ENCODE results near the gene ZNF205. TPM values are rescaled to one million over a fixed set of nuclear protein-coding genes. Genes with fewer than 3 reads are reported as not detected.
A peak's percentile ranks its signal among the peaks of the same experiment; 100 is the strongest.

Gene ZNF205
- total and polyA plus RNA-seq, 9 of the 15 experiments (the other 6 are each of a cell fraction or from before 2014, with no cell fraction given): 2.4 to 11.8 (median 5.1) TPM; not detected in 2

DNA sequence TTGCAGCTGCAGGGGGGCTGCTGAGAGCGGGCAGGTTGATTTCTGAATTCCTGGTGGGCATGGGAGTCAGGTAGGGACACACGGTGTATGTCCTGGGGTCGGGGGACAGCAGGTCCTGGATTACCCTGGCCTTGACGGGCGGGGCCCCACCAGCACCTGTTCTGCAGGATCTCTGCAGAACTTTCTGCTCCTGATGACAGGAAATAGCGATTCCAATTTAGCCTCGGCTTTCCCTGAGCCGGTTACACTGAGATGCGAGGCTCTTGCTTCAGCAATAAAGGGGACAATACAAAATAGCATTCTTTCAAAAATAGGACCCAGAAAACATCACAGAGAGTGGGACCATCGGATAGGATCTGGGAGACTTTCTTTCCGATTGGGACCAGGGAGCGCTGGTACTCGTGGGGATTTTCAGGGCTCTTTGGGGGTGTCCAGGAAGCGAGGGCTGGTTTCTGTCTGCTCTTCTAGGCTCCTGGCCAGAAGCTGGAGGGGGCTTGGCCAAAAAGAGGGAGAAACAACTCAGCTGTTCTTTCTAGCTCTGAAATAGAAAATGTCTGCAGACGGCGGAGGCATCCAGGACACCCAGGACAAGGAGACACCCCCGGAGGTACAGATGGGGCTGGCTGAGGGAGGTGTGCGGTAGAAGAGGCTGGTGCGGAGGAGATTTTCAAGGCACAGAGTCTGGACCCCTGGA, 642 bp downstream of the ZNF205 start:
- peak in 2 of 4 experiments; percentile 31 to 33 for DNase-seq (ENCODE audit: extremely low read depth in 1 of 4, low spot score in 3 of 4)
- H3K4me2 ChIP-seq (ENCODE audit: insufficient read depth, low read length): peak overlapping the region; percentile 91
- H4K20me1 ChIP-seq (replicated peaks; ENCODE audit: control insufficient read depth, insufficient read depth, low read length): no peaks in the 10 kb centered on the region; the same call in 1 of the 2 replicates
- TSS peak; percentile 64 for BruUV-seq (replicated peaks)
- ChIA-PET CTCF (ENCODE audit: low intra/inter-chr PET ratio) (no interaction called here), POLR2A (interaction anchor here (0.6 to 1.6 kb wide), 6 partner anchors 8 to 361 kb away, joined by 3 to 5 read pairs (median 3); no protein-coding TSS in a partner anchor)
- no peaks in the 10 kb centered on the region for H3K9me1 ChIP-seq (ENCODE audit: control insufficient read depth, insufficient read depth, low read length)
- TF ChIP-seq ZC3H11A (IDR thresholded peaks at IDR 0.05; ENCODE audit: low read depth, low read length) (no peak), ZNF253 (CRISPR knock-in tag; conservative IDR thresholded peaks at IDR 0.05) (no peak), ZNF717 (CRISPR knock-in tag; IDR thresholded peaks at IDR 0.05) (no peak), NRF1 (conservative IDR thresholded peaks at IDR 0.05 in 1 of 2, IDR thresholded peaks at IDR 0.05 in 1 of 2) (no peak), TAF7 (tag; IDR thresholded peaks at IDR 0.05) (no peak), TAF1 (IDR thresholded peaks at IDR 0.05; ENCODE audit: control insufficient read depth, extremely low read depth, insufficient read depth, low read length, severe bottlenecking) (no peak), NR2C2 (CRISPR knock-in tag; IDR thresholded peaks at IDR 0.05) (no peak), NR2C2 (tag; IDR thresholded peaks at IDR 0.05) (peak; percentile 11; the same call in 1 of the 2 replicates)
- TF ChIP-seq, protein P1, sequence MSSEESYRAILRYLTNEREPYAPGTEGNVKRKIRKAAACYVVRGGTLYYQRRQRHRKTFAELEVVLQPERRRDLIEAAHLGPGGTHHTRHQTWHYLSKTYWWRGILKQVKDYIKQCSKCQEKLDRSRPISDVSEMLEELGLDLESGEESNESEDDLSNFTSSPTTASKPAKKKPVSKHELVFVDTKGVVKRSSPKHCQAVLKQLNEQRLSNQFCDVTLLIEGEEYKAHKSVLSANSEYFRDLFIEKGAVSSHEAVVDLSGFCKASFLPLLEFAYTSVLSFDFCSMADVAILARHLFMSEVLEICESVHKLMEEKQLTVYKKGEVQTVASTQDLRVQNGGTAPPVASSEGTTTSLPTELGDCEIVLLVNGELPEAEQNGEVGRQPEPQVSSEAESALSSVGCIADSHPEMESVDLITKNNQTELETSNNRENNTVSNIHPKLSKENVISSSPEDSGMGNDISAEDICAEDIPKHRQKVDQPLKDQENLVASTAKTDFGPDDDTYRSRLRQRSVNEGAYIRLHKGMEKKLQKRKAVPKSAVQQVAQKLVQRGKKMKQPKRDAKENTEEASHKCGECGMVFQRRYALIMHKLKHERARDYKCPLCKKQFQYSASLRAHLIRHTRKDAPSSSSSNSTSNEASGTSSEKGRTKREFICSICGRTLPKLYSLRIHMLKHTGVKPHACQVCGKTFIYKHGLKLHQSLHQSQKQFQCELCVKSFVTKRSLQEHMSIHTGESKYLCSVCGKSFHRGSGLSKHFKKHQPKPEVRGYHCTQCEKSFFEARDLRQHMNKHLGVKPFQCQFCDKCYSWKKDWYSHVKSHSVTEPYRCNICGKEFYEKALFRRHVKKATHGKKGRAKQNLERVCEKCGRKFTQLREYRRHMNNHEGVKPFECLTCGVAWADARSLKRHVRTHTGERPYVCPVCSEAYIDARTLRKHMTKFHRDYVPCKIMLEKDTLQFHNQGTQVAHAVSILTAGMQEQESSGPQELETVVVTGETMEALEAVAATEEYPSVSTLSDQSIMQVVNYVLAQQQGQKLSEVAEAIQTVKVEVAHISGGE (CRISPR knock-in tag; IDR thresholded peaks at IDR 0.05): peak in 1 of 3 experiments; percentile 7; a peak in 1 of 6 replicates
- TF ChIP-seq, protein P2, sequence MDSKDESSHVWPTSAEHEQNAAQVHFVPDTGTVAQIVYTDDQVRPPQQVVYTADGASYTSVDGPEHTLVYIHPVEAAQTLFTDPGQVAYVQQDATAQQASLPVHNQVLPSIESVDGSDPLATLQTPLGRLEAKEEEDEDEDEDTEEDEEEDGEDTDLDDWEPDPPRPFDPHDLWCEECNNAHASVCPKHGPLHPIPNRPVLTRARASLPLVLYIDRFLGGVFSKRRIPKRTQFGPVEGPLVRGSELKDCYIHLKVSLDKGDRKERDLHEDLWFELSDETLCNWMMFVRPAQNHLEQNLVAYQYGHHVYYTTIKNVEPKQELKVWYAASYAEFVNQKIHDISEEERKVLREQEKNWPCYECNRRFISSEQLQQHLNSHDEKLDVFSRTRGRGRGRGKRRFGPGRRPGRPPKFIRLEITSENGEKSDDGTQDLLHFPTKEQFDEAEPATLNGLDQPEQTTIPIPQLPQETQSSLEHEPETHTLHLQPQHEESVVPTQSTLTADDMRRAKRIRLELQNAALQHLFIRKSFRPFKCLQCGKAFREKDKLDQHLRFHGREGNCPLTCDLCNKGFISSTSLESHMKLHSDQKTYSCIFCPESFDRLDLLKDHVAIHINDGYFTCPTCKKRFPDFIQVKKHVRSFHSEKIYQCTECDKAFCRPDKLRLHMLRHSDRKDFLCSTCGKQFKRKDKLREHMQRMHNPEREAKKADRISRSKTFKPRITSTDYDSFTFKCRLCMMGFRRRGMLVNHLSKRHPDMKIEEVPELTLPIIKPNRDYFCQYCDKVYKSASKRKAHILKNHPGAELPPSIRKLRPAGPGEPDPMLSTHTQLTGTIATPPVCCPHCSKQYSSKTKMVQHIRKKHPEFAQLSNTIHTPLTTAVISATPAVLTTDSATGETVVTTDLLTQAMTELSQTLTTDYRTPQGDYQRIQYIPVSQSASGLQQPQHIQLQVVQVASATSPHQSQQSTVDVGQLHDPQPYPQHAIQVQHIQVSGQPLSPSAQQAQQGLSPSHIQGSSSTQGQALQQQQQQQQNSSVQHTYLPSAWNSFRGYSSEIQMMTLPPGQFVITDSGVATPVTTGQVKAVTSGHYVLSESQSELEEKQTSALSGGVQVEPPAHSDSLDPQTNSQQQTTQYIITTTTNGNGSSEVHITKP (IDR thresholded peaks at IDR 0.05; ENCODE audit: partially characterized antibody): peak; percentile 94
- in situ Hi-C loops (cut with MboI): no loop called here
- H2AFZ ChIP-seq (ENCODE audit: low read depth, low read length): peak overlapping the region; percentile 88
- H3K9ac ChIP-seq (ENCODE audit: insufficient read depth in 1 of 2, low read depth in 2 of 2, low read length in 2 of 2): peak overlapping the region; percentile 68 to 97
- no peaks in the 10 kb centered on the region for H3K27me3 ChIP-seq (ENCODE audit: control insufficient read depth in 2 of 2, insufficient read depth in 2 of 2, low read length in 2 of 2)
- H3K4me3 ChIP-seq: peak overlapping the region; percentile 87
- H3K4me1 ChIP-seq (replicated peaks in 1 of 2; ENCODE audit: control insufficient read depth in 2 of 2, insufficient read depth in 2 of 2, low read length in 2 of 2): peaks cover 9 to 34% of the 10 kb centered on the region in 2 experiments; a peak in 4 of 5 replicates
- intact Hi-C loops (cut with micrococcal nuclease): no loop called here
- H3K9me3 ChIP-seq (replicated peaks; ENCODE audit: control insufficient read depth, insufficient read depth, low read depth, low read length): no peaks in the 10 kb centered on the region
- WGBS (ENCODE audit: insufficient coverage, low coverage, missing lambda C conversion rate): 1% methylated on average over 19 of the region's 19 CpGs
- FAIRE-seq: peak; percentile 67
- H3K27ac ChIP-seq (ENCODE audit: extremely low read depth, low read depth, low read length): peak overlapping the region; percentile 25; the same call in 2 of the 3 replicates
- H3K79me2 ChIP-seq (ENCODE audit: control insufficient read depth, insufficient read depth, low read length): peaks cover 12% of the 10 kb centered on the region
- H3K36me3 ChIP-seq (ENCODE audit: control insufficient read depth, insufficient read depth, low read length): peaks cover 5% of the 10 kb centered on the region; the same call in 2 of the 3 replicates
- ATAC-seq: peak; percentile 48
